BJ (cell line): ENCODE results near the gene PNKD. TPM values are rescaled to one million over a fixed set of nuclear protein-coding genes. Genes with fewer than 3 reads are reported as not detected.

ENCODE experiments used
- CTCF ChIA-PET: fragments of 350-600 bp; formaldehyde crosslinking; extraction: SDS; loops from one replicate; lab custom pipeline; 2021; ENCODE audit warnings: antibody characterized with exemption, inconsistent platforms; lab: Yijun Ruan, JAX
- POLR2A ChIA-PET: fragments of 300-600 bp; sonication (Branson Sonifier 250); formaldehyde crosslinking; extraction: SDS; loops from one replicate; lab custom pipeline; 2021; ENCODE audit warnings: antibody characterized with exemption; lab: Charles Lee
- DNase-seq: peaks from one replicate; pipeline ENCODE4 v3.0.0-alpha.2; 2011; ENCODE audit warnings: low read depth
- H3K27me3 ChIP-seq: 2 replicates; pipeline ENCODE4 v1.6.0; 2011; ENCODE audit warnings: low read length; ENCODE audit not compliant: control insufficient read depth, insufficient read depth
- H3K36me3 ChIP-seq: 2 replicates; pipeline ENCODE4 v1.5.1; 2011; ENCODE audit warnings: low read length; ENCODE audit not compliant: control insufficient read depth, insufficient read depth
- H3K4me3 ChIP-seq: 2 replicates; pipeline ENCODE4 v1.5.1; 2011; ENCODE audit warnings: low read depth, mild to moderate bottlenecking, control low read depth, low read length
- polyA plus RNA-seq: library from polyadenylated mRNA; depleted of rRNA; stranded (reverse); fragments of >200 nt; gene quantifications from 2 replicates; pipeline ENCODE4 v1.2.3, GENCODE V29; 2011
- TF ChIP-seq, protein P1 (sequence below): IDR thresholded peaks from 2 replicates; pipeline ENCODE4 v1.5.1; 2011; ENCODE audit warnings: low read depth, mild to moderate bottlenecking, control low read depth, inconsistent platforms, low read length, moderate library complexity; ENCODE audit not compliant: insufficient read depth

PNKD gene
- polyA plus RNA-seq, 1 experiment = 54.5 TPM

DNA sequence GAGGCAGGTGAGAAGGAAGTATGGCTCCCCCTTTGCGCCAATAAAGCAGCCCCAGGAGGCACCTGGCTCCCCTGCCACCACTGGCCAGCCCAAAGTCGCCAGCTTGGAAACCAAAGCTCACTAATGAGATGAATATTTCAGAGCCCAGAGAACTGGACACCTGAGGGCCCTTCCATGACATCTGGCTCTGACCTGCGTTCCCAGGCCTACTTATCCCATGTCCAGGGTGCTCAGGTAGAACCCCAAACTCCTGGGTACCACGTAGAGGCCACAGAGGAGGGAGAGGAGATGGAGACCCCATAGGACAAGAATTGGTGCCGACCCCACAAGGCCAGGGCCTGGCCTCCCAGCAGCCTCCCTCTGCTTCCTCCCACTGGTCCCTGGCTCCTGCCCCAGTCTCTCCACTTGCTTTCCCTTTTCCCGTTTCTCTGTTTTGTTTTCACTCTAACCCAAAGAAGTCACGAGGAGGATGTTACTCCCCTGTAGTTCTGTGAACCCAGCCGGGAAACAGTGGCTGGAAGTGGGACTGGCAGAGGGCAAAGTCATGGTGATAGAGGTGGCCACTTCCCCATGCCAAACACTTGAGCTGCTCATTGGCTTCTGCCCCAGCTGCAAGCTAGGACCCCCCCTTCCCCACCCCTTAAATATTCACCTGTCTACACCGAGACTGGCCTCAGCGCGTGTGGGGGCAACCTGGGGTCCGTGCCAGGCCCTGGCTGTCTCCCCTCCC lies 21.2 kb downstream of the PNKD start:
- H3K4me3 ChIP-seq = peak overlapping the region; percentile 89
- ChIA-PET POLR2A (no interaction called here), CTCF (interaction anchor here (0.6 to 17.8 kb wide), 12 partner anchors 9 to 584 kb away, joined by 3 to 244 read pairs (median 4); partner anchors contain the start of gene CATIP)
- H3K27me3 ChIP-seq = no peaks in the 10 kb centered on the region
- H3K36me3 ChIP-seq = no peaks in the 10 kb centered on the region; the same call in 1 of the 2 replicates
- DNase-seq = no peak
- TF ChIP-seq, protein P1, sequence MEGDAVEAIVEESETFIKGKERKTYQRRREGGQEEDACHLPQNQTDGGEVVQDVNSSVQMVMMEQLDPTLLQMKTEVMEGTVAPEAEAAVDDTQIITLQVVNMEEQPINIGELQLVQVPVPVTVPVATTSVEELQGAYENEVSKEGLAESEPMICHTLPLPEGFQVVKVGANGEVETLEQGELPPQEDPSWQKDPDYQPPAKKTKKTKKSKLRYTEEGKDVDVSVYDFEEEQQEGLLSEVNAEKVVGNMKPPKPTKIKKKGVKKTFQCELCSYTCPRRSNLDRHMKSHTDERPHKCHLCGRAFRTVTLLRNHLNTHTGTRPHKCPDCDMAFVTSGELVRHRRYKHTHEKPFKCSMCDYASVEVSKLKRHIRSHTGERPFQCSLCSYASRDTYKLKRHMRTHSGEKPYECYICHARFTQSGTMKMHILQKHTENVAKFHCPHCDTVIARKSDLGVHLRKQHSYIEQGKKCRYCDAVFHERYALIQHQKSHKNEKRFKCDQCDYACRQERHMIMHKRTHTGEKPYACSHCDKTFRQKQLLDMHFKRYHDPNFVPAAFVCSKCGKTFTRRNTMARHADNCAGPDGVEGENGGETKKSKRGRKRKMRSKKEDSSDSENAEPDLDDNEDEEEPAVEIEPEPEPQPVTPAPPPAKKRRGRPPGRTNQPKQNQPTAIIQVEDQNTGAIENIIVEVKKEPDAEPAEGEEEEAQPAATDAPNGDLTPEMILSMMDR = no peak

DNA sequence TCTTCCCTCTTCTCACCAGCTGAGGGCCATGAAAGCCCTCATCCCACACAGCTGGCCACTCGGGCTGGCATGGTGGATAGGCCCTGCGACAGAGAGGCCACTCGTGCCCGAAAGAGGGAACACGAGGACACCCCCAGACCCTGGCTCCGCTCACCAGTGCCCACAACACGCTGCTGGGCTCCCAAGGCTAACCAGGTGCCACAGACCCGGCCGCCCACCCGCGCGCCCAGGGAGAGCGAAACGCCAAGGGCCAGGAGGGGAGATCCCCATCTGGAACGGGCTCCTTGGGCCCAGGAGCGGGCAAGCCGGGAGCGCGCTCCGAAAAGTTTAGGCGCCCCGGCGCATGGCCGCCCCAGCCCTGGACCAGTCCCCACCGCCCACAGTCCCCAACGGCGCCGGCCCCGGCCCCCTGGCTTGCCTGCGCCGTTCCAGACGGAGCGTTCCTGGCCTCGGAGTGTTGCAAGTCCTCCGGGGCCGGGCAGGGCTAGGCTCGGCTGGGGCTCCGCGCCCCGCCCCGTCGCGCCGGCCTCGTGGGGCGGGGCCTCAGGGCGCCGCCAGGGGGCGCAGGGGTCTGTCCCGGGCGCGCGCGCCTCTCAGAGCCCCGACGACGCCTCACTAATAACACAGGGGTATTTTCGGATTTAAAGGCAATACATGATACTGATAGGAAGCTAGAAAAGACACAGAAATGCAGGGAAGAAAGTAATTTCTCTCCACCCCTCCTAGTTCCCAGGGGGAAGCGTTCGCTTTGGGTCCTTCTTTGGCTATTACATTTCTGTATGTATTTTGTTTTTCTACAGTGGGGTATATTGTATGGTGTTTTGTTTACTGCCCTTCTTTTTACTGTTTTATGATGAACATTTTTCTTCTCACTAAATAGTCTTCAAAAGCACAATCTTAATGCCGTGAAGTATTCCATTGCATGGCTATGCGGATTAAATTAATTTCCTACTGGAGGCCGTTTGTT lies 22.0 kb downstream of the PNKD start, which contains the start of gene TMBIM1:
Gene TMBIM1, minus strand, starts transcription at position 456 of the 967 bp plus-strand sequence. CDS start 10,362 bp downstream, outside the sequence.
- TF ChIP-seq, protein P1 = peak; percentile 56
- no peak for DNase-seq
- peak within 1 kb of the TSS; percentile 89 for H3K4me3 ChIP-seq
- CTCF ChIA-PET = interaction anchor here (0.6 to 17.8 kb wide), 20 partner anchors 9 to 584 kb away, joined by 3 to 244 read pairs (median 4); partner anchors contain the start of genes CATIP and CTDSP1
- no peaks in the 10 kb centered on the region for H3K27me3 ChIP-seq
- POLR2A ChIA-PET = no interaction called here
- H3K36me3 ChIP-seq = no peaks in the 10 kb centered on the region; the same call in 1 of the 2 replicates

DNA sequence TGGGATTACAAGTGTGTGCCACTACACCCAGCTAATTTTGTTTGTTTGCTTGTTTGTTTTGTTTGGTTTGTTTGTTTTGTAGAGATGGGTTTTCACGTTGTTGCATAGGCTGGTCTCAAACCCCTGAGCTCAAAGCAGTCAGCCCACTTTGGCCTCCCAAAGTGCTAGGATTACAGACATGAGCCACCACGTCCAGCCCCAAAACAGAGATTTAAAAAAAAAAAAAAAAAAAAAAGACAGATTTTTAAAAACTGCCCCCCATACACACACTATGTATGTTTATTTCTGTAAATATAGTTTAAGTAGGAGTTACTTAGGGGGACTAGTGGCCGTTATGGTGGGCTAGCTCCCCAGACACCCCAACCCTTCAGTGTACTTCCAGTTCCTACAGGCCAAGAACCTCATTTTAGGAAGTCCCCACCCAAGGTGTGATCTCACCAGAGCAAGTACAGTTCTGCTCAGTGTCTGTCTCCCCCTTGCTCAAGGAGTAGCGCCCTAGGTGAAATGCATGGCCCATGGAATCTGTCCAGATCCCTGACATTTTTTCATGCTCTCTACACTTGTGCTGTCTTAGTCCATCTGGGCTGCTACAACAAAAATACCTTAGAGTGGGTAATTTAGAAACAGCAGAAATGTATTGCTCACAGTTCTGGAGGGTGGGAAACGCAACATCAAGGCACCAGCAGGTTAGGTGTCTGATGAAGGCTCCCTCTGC lies 23.6 kb downstream of the PNKD start:
- ChIA-PET POLR2A (interaction anchor here (0.6 kb wide), 1 partner anchor 114 kb away, joined by 15 read pairs; no protein-coding TSS in a partner anchor), CTCF (interaction anchor here (1.0 to 17.8 kb wide), 3 partner anchors 10 to 63 kb away, joined by 4 to 244 read pairs (median 4); partner anchors contain the start of gene CATIP)
- Histone ChIP-seq H3K4me3 (no peak overlapping the region), H3K27me3 (no peaks in the 10 kb centered on the region), H3K36me3 (no peaks in the 10 kb centered on the region; the same call in 1 of the 2 replicates)
- DNase-seq = no peak
- TF ChIP-seq, protein P1 = no peak

DNA sequence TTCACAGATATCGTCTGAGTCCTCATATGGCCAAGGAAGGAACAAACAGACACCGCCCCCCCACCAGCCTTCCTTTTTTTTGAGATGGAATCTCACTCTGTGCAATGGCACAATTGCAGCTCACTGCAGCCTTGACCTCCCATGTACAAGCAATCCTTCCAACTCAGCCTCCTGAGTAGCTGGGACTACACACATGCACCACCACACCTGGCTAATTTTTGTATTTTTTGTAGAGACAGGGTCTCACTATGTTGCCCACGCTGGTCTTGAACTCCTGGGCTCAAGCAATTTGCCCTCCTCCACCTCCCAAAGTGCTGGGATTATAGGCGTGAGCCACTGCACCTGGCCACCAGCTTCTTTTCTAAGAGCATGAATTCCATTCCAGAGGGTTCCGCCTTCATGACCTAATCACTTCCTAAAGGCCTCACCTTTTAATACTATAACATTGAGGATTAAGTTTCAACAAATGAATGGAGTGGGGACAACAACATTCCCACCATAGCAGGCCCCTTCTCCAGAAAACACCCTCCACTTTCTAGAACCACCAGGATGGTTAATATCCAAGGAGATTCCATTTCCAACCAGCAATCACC lies 24.2 kb downstream of the PNKD start:
- no peaks in the 10 kb centered on the region; the same call in 1 of the 2 replicates for H3K36me3 ChIP-seq
- DNase-seq = no peak
- ChIA-PET CTCF (interaction anchor here (4.9 to 17.8 kb wide), 2 partner anchors 63 to 102 kb away, joined by 21 to 244 read pairs; partner anchors contain the start of gene CATIP), POLR2A (no interaction called here)
- H3K4me3 ChIP-seq = no peak overlapping the region
- TF ChIP-seq, protein P1 = no peak
- H3K27me3 ChIP-seq = no peaks in the 10 kb centered on the region
